ENCODE data around the gene HNRNPC.

The HNRNPC gene

DNA sequence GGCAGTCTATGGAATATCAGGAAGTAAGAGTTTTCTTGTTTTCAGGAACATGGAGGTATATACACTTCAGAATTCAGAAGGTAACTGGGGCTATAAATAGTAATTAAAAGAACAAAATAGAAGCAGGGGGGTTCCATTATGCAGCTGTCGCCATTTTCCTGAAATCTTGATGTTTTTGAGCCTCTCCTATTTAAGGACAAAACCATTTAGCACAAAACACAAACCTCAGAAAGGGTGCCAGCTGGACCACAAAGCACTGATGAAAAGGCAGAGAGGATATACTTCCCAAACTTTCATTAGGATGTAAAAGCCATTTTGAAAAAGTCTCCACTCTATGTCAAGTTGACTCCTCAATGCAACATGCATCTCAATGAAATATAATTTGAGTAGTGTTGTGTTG lies 59.2 kb downstream of the HNRNPC start:
- no peak for DNase-seq (ENCODE audit: low read depth)

DNA sequence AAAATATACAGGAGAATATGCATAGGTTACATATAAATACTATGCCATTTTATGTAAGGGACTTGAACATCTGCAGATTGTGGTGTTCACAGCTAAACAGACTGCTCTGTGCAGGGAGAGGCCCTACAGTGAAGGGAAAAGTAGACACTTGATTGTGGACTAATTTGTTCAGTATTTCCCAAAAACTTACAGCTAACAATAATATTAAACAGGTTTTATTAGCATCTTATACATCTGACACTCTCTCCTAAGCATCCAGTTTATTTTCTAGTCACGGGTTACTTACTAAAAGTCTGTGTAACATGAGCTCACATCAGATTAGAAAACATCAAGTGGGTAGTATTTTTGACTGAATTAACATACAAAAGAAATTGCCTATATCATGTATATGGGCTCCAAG lies 60.1 kb downstream of the HNRNPC start:
- no peak for DNase-seq (ENCODE audit: low read depth)

- no peak for DNase-seq (ENCODE audit: low read depth)
These were observed 60.7 kb downstream of the HNRNPC start for GRCh38 chr14:21208554-21208953.

DNA sequence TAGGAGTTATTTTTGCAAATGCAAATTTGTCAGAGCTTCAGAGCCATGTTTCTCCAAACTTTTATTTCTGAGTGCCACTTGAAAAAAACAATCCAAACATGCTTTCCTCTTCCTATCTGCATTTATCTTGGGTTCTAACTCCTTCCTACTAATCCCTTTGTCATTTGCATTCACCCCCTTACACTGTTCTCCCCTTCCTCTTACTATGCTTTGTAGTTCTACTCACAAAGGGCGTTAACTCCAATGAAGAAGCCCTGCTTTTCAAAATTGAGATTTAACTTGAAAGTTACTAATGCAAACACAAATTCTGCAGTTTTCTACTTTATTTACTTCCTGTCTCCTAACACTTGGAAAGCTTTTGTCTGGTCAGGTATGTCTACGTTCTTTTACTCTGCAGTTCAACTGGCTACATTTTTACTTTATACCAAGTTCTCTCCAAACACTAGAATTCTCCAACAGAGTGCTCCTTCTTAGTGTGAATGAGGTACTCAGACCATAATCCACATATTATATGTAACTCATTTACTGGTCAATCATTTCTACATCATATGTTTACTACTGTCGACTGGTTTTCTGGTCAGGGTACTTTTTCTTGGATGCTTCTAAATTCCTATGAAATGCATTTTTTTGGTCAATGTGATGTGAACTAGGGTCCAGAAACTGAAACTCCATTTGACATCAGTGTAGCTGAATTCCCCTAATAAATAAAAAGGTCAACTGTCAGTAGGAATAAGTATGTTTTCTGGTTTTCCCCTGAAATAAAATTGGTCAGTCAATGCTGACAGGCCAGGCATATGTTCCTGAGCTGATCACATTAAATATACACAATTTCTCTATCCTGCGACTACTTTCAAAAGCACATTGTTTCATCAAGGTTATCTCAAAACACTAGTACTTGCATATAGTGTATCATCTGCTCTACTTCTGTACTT lies 62.2 kb downstream of the HNRNPC start:
- no peak for DNase-seq (ENCODE audit: low read depth)

DNA sequence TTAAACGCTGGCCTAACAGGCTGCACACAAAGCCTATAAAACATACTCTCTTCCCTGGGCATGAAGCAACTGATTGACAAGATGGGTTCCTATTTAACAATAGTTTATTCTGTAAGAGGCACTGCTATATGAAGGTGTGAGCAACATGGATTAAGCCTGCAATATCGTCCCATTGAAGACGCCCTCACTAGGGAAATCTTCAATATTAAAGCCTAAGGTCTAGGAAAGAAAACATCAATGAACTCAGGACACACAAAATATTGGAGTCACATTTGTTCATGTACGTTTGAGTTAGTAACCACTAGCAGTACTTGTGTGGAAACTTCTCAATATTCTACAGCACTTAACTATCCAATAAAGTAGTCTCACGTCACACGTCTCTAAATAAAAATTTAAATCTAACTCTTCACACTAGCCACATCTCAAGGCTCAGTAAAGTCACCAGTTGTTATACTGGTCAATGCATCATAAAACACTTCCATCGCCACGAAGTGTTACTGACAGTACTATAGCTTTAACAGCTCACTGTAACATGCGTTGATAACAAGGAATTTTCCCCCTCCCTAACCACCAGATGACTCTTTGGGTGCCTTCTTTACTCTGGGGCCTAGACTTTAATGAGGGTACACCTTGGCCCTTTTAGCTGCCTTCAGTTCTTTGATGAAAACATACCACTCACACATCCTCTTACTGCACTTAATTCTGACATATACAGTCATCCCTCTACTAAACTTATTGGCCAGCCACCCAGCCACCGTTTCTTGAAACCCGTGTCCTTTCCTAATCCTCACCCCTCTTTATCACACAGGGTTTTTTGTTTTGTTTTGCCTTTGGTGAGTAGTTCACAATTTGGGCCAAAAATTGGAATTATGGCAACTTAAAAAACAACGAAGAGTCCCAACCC lies 63.3 kb downstream of the HNRNPC start:
- DNase-seq (ENCODE audit: low read depth), result no peak

DNA sequence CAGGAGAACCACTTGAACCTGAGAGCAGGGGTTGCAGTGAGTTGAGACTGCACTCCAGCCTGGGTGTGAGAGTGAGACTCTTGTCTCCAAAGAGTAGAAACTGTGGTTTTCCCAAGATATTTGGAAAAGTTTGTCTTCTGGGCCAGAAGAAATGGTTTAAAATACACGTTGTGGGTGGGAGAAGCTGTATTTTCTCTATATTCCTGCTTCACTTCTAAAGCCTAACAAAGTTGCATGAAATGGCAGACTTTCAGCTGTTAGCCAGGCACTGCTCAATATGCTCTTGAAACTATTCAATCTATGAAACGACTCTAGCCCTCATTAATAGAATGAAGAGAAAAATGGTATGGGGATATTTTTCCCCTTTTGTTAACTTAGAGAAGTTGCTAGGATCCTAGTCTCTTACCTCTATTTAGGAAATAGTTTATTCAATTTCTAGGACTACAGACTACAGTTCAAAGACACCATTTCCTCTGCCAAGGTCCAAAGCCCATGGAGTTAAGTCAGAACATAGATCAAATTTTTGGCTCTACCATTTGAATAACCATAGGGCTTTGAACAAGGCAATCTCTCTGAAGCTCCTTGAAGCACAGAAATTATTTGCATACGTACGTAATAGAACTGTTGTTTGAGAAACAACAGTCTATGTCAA lies 64.1 kb downstream of the HNRNPC start:
- DNase-seq (ENCODE audit: low read depth), result no peak

GRCh38 chr14:21204167-21205025 lies 64.8 kb downstream of the HNRNPC start:
- DNase-seq (ENCODE audit: low read depth), result no peak

- no peak for DNase-seq (ENCODE audit: low read depth)
These were observed 65.6 kb downstream of the HNRNPC start for GRCh38 chr14:21203470-21204166.

- no peak for DNase-seq (ENCODE audit: low read depth)
These were observed 66.5 kb downstream of the HNRNPC start for GRCh38 chr14:21202463-21203358.

DNA sequence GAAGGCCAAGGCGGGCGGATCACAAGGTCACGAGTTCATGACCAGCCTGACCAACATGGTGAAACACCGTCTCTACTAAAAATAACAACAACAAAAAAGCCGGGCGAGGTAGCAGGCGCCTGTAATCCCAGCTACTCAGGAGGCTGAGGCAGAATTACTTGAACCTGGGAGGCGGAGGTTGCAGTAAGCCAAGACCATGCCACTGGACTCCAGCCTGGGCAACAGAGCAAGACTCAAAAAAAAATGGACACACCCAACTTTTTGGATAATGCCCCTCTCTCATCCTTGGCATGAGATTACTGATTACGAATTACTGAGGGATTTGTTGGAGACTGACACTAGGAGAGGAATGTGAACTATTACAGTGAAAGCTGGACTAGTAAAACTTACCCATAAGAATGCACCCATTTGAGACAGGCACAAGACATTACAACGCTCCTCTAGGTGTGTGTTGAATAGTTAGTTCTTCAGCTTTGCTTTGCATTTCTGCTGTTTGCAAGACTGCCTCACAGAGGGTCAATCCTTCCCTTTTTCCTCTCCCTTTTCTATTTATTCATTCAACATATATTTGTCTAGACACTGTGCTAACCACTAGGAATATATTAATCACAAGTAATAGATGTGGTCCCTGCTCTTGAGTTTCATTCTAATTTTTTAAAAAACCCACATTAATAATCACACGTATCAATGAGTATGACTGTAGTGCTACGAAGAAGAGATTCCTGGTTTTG lies 67.3 kb downstream of the HNRNPC start:
- DNase-seq (ENCODE audit: low read depth), result no peak

DNA sequence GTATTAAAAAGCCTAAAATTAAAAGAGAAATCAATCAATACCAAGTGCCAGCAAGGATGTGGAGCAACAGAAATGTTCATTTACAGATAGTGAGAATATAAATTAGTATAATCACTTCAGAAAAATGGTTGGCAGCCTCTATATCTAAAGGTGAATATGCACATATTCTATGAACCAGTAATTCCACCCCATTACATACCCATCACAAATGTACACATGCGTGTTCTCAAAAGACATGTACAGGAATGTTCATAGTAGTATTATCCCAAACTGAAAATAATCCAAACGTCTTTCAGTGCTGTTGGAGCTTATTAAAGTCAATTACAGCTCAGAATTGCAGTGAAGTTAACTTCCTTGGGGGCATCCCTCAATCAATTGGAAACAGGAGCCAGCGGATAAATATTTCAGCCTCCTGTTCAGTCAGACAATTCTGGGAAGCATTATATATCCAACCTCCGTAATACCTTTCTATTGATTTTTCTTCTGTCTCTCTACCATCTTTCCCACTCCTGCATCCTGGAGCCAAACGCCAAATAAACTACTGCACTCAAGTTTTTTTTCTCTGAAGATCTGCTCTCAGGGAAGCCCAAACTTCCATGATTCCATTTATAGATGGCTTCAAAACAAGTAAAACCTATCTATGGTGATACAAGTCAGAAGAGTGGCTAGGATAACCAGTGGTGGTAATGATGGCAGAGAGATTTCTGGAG lies 68.3 kb downstream of the HNRNPC start:
- no peak for DNase-seq (ENCODE audit: low read depth)

DNA sequence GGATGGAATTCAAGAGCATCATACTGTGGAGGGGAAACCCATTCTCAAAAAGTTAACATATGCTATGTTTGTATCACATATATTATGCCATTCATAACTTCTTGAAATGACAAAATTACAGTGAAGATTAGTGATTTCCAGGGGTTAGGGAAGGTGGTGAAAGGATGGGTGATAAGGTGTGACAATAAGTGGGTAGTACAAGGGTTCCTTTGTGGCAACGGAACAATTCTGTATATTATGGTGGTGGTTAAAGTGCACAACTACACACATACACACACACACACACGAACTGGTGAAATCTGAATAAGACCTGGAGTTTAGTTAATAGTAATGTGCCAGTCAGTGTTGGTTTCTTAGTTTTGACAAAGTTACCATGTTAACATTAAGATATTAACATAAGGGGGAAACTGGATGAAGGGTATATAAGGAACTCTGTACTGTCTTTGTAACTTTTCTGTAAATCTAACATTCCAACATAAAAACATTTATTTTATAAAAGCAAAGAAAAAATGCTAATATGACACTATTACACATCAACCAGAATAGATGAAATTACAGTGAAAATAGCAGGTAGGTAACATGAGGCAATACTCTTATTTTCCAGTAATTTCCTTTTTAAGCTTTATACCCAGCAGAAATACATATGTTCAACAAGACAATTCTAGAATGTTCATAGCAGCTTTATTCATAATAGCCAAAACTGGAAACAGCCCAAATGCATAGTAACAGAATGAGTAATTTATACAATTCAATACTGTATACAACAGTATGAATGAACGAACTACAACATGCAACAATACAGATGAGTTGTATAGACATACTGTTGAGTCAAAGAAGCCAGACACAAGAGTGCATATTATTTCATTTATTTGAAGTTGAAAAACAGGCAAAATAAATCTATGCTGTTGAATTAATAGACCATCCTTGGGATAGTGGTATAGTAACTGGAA lies 69.4 kb downstream of the HNRNPC start:
- no peak for DNase-seq (ENCODE audit: low read depth)

- no peak for DNase-seq (ENCODE audit: low read depth)
These were observed 71.6 kb downstream of the HNRNPC start for GRCh38 chr14:21197418-21198205.

GRCh38 chr14:21194597-21194996 lies 74.6 kb downstream of the HNRNPC start:
- DNase-seq (ENCODE audit: low read depth), result no peak

GRCh38 chr14:21192875-21193535 lies 76.2 kb downstream of the HNRNPC start:
- no peak for DNase-seq (ENCODE audit: low read depth)

DNA sequence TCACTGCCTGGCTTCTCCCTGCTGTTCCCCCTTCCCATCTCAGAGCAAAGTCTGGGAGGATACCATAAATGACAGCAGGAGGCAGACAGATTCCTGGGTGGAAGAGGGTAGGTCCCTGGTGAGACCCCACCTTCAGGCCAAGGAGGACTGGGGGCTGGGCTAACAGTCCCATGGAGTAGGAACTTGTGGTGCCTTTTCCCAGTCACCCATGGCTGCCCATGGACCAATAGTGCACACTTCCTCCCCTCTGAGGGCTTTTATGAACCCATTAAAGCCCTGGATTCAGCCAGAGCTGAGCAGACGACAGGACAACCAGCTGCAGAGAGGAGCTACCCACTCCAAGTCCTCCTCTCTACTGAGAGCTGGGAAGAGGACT lies 76.8 kb downstream of the HNRNPC start:
- no peak for DNase-seq (ENCODE audit: low read depth)

Measured in stimulated activated CD8-positive, alpha-beta memory T cell treated with anti-CD3 and anti-CD28 coated beads, Interleukin-15, amount 100 ng/mL, for 1 hour (primary cell).